HG03097 (cell line): Measurements from ENCODE around the gene PPP1R13B.

Experiments
- ATAC-seq: cut with Tn5 transposase; IDR thresholded peaks from one replicate; pipeline ENCODE4 v1.9.1; 2021; ENCODE audit not compliant: unreplicated experiment, low FRiP score

PPP1R13B gene

GRCh38 chr14:103836976-103837725 lies 10.2 kb downstream of the PPP1R13B start:
- no peak for ATAC-seq

- no peak for ATAC-seq
Measured at GRCh38 chr14:103834956-103835355, 12.4 kb downstream of the PPP1R13B start.

GRCh38 chr14:103833711-103834110 lies 13.7 kb downstream of the PPP1R13B start:
- no peak for ATAC-seq

GRCh38 chr14:103832046-103832445 lies 15.3 kb downstream of the PPP1R13B start:
- ATAC-seq, result no peak

GRCh38 chr14:103830511-103831270 lies 16.7 kb downstream of the PPP1R13B start:
- no peak for ATAC-seq

GRCh38 chr14:103828315-103828967 lies 18.9 kb downstream of the PPP1R13B start:
- no peak for ATAC-seq

- no peak for ATAC-seq
Measured at GRCh38 chr14:103825101-103825500, 22.3 kb downstream of the PPP1R13B start.

GRCh38 chr14:103820908-103821307 lies 26.5 kb downstream of the PPP1R13B start:
- ATAC-seq, result no peak

GRCh38 chr14:103820382-103820781 lies 27.0 kb downstream of the PPP1R13B start:
- no peak for ATAC-seq

GRCh38 chr14:103819503-103820307 lies 27.7 kb downstream of the PPP1R13B start:
- ATAC-seq, result no peak

GRCh38 chr14:103818870-103819269 lies 28.5 kb downstream of the PPP1R13B start:
- no peak for ATAC-seq

- no peak for ATAC-seq
Measured at GRCh38 chr14:103818422-103818821, 29.0 kb downstream of the PPP1R13B start.

GRCh38 chr14:103817595-103817994 lies 29.8 kb downstream of the PPP1R13B start:
- ATAC-seq, result no peak

- ATAC-seq, result no peak
Measured at GRCh38 chr14:103816991-103817390, 30.4 kb downstream of the PPP1R13B start.

GRCh38 chr14:103815253-103815652 lies 32.1 kb downstream of the PPP1R13B start:
- ATAC-seq, result no peak

- ATAC-seq, result no peak
Measured at GRCh38 chr14:103811189-103811588, 36.2 kb downstream of the PPP1R13B start.

- ATAC-seq, result no peak
Measured at GRCh38 chr14:103808403-103809001, 38.9 kb downstream of the PPP1R13B start.

GRCh38 chr14:103806805-103807204 lies 40.6 kb downstream of the PPP1R13B start:
- ATAC-seq, result no peak

GRCh38 chr14:103805708-103806107 lies 41.7 kb downstream of the PPP1R13B start:
- no peak for ATAC-seq

GRCh38 chr14:103803661-103804060 lies 43.7 kb downstream of the PPP1R13B start:
- ATAC-seq, result no peak
